Colonic mucosa (tissue), 4 donors: ENCODE measurements around the gene PRDM10. TPM values are rescaled to one million over a fixed set of nuclear protein-coding genes. Genes with fewer than 3 reads are reported as not detected.
A peak's percentile ranks its signal among the peaks of the same experiment; 100 is the strongest.

Source experiments
- DNase-seq: peaks from one replicate; pipeline ENCODE4 v3.0.0-alpha.2; 2020
- H3K27ac ChIP-seq: fragments of 200-600 bp; one replicate; pipeline ENCODE4 v1.8.0; 2021
- H3K27me3 ChIP-seq: fragments of 200-600 bp; one replicate; pipeline ENCODE4 v1.8.0; 2021
- H3K36me3 ChIP-seq: fragments of 200-600 bp; one replicate; pipeline ENCODE4 v1.8.0; 2021
- H3K4me1 ChIP-seq: fragments of 200-600 bp; one replicate; pipeline ENCODE4 v1.8.0; 2021; ENCODE audit warnings: mild to moderate bottlenecking
- H3K4me3 ChIP-seq: fragments of 200-600 bp; one replicate; pipeline ENCODE4 v1.8.0; 2021
- H3K9ac ChIP-seq, 2 donors: one replicate each; pipeline ENCODE4 v1.7.0; 2013; ENCODE audit warnings: control low read depth in 2 of 2, low read depth in 2 of 2, low read length in 2 of 2
- H3K9me3 ChIP-seq: fragments of 200-600 bp; one replicate; pipeline ENCODE4 v1.8.0; 2021
- intact Hi-C: fragments of 100-400 bp; cut with DNase I; formaldehyde crosslinking; loops from one replicate; pipeline ENCODE4 v1.14.1; 2022
- total RNA-seq, 2 donors: library from RNA; stranded (reverse); fragmentation: NEBNext Ultra II Directional in 1 of 2; extraction: Animal tissue kit (Norgen Biotek cat#: 25700) in 1 of 2; gene quantifications; one replicate each; pipeline ENCODE4 v1.2.1, GENCODE V29; 2021
- TF ChIP-seq, protein P1 (sequence below): fragments of 200-600 bp; IDR thresholded peaks from one replicate; pipeline ENCODE4 v1.8.0; 2022; ENCODE audit warnings: antibody characterized with exemption, mild to moderate bottlenecking
- donor health status: healthy.
- donor health status: DM: no; HTN: no; CAD: no.
- donor health status: DM: no; HTN: no; CAD: no.

The PRDM10 gene
- total RNA-seq, 2 donors from 2014 or later: 11.0 to 18.3 TPM

GRCh38 chr11:129950101-129951091 is 52.2 kb downstream of the PRDM10 start:
- Histone ChIP-seq H3K27ac (no peak overlapping the region), H3K9me3 (no peaks in the 10 kb centered on the region), H3K9ac (no peak overlapping the region), H3K4me1 (no peaks in the 10 kb centered on the region), H3K27me3 (no peaks in the 10 kb centered on the region), H3K36me3 (no peaks in the 10 kb centered on the region), H3K4me3 (no peak overlapping the region)
- DNase-seq: peak; percentile 49
- TF ChIP-seq, protein P1, sequence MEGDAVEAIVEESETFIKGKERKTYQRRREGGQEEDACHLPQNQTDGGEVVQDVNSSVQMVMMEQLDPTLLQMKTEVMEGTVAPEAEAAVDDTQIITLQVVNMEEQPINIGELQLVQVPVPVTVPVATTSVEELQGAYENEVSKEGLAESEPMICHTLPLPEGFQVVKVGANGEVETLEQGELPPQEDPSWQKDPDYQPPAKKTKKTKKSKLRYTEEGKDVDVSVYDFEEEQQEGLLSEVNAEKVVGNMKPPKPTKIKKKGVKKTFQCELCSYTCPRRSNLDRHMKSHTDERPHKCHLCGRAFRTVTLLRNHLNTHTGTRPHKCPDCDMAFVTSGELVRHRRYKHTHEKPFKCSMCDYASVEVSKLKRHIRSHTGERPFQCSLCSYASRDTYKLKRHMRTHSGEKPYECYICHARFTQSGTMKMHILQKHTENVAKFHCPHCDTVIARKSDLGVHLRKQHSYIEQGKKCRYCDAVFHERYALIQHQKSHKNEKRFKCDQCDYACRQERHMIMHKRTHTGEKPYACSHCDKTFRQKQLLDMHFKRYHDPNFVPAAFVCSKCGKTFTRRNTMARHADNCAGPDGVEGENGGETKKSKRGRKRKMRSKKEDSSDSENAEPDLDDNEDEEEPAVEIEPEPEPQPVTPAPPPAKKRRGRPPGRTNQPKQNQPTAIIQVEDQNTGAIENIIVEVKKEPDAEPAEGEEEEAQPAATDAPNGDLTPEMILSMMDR: no peak
- intact Hi-C loops: no loop called here

DNA sequence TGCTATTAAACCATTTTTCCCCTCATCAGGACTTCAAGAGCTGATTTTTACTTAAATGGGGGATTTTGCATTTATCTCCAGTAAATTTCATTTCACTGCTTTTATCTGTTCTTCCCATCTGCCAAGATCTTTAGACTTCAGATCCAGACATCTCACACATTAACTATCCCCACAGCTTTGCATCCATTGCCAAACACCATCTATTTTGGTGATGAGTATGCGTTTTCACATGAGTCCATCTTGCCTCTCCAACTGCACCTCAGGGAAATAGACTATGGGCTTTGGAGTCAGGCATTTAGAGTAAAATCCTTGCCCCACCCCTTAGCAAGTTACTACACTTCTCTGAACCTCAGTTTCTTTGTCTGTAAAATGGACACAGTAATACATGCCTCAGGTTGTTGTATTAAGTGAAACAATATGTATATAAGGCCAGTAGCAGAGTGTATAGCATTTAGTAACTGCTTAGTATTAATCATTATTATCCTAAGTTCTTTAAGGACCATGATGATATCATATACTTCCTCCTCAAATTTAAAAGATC is 53.6 kb downstream of the PRDM10 start:
- TF ChIP-seq, protein P1: no peak
- Histone ChIP-seq H3K27ac (no peak overlapping the region), H3K4me3 (no peak overlapping the region), H3K27me3 (no peaks in the 10 kb centered on the region), H3K9ac (no peak overlapping the region), H3K9me3 (no peaks in the 10 kb centered on the region), H3K36me3 (no peaks in the 10 kb centered on the region), H3K4me1 (no peaks in the 10 kb centered on the region)
- intact Hi-C loops: no loop called here
- DNase-seq: no peak

GRCh38 chr11:129947474-129947873 is 55.2 kb downstream of the PRDM10 start:
- TF ChIP-seq, protein P1: no peak

DNA sequence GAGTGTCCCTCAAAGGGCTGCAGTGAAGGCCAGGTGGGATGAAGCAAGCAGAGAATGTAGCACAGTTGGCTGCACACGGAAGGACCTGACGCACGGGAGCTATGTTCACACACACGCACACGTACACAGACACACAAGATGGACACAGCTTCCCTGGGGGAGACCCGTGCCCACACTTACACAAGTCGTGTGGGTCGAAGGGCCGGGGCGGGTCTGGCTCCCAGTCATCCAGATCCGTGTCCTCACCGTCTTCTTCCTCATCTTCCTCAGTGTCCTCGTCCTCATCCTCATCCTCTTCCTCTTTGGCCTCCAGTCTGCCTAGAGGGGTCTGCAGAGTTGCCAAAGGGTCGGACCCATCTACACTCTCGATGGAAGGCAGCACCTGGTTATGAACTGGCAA is 55.7 kb downstream of the PRDM10 start:
- H3K4me1 ChIP-seq: no peaks in the 10 kb centered on the region
- H3K36me3 ChIP-seq: no peaks in the 10 kb centered on the region
- no peaks in the 10 kb centered on the region for H3K9me3 ChIP-seq
- no peak overlapping the region for H3K4me3 ChIP-seq
- H3K27ac ChIP-seq: no peak overlapping the region
- H3K27me3 ChIP-seq: no peaks in the 10 kb centered on the region
- intact Hi-C loops: no loop called here
- no peak for DNase-seq
- H3K9ac ChIP-seq: no peak overlapping the region
- TF ChIP-seq, protein P1: no peak

More at GRCh38 chr11:129947474-129947873, 55.2 kb downstream of the PRDM10 start:
- H3K27me3 ChIP-seq: no peaks in the 10 kb centered on the region
- intact Hi-C loops: no loop called here
- DNase-seq: no peak
- no peaks in the 10 kb centered on the region for H3K9me3 ChIP-seq
- no peaks in the 10 kb centered on the region for H3K36me3 ChIP-seq
- no peak overlapping the region for H3K4me3 ChIP-seq
- H3K9ac ChIP-seq: no peak overlapping the region
- H3K27ac ChIP-seq: no peak overlapping the region
- H3K4me1 ChIP-seq: no peaks in the 10 kb centered on the region

GRCh38 chr11:129946256-129946655 is 56.4 kb downstream of the PRDM10 start:
- intact Hi-C loops: no loop called here
- H3K4me3 ChIP-seq: no peak overlapping the region

More at GRCh38 chr11:129946256-129946655, 56.4 kb downstream of the PRDM10 start:
- H3K36me3 ChIP-seq: no peaks in the 10 kb centered on the region
- no peak for DNase-seq
- H3K4me1 ChIP-seq: no peaks in the 10 kb centered on the region
- no peaks in the 10 kb centered on the region for H3K9me3 ChIP-seq
- no peak overlapping the region for H3K27ac ChIP-seq
- TF ChIP-seq, protein P1: no peak
- H3K9ac ChIP-seq: no peak overlapping the region
- no peaks in the 10 kb centered on the region for H3K27me3 ChIP-seq
